H1 (cell line): Measurements from ENCODE around the gene GAB2. TPM values are rescaled to one million over a fixed set of nuclear protein-coding genes. Genes with fewer than 3 reads are reported as not detected.

Experiments
- CBX5 ChIP-seq: fragments of 300-800, 300-1000 bp; sonication (generic); IDR thresholded peaks from 2 replicates; pipeline ENCODE4 v1.7.1; 2016; ENCODE audit warnings: antibody characterized with exemption, low read length, low read depth
- CHD2 ChIP-seq: IDR thresholded peaks from 2 replicates; pipeline ENCODE4 v1.6.1; 2012; ENCODE audit warnings: low read length, improper control_type of control experiment
- GABPA ChIP-seq: IDR thresholded peaks from 2 replicates; pipeline ENCODE4 v1.6.1; 2011; ENCODE audit warnings: mild to moderate bottlenecking, low read length, moderate library complexity, borderline replicate concordance; ENCODE audit not compliant: insufficient read depth
- RBBP5 ChIP-seq: IDR thresholded peaks from 2 replicates; pipeline ENCODE4 v1.7.1; 2012; ENCODE audit warnings: low read depth, mild to moderate bottlenecking, inconsistent platforms, low read length, moderate library complexity, borderline replicate concordance
- SP4 ChIP-seq: IDR thresholded peaks from 2 replicates; pipeline ENCODE4 v1.6.1; 2012; ENCODE audit warnings: low read length, inconsistent platforms
- polyA plus RNA-seq, 7 experiments: library from polyadenylated mRNA; depleted of rRNA in 3 of 7; stranded (reverse) in 5 of 7; unstranded in 2 of 7; fragments of >200 nt in 5 of 7; fragments of 200-250 nt in 2 of 7; gene quantifications; 1 replicate in 5 of 7; 2 replicates in 1 of 7; 4 replicates in 1 of 7; pipeline versions ENCODE4 v1.2.1 to v1.2.3, GENCODE V29; 2011 to 2013; ENCODE audit warnings: missing spikeins in 2 of 7, mixed read lengths in 2 of 7
- total RNA-seq: library from RNA; stranded (reverse); fragmentation: NEBNext Ultra II Directional; extraction: Animal tissue kit (Norgen Biotek cat#: 25700); gene quantifications from 2 replicates; pipeline ENCODE4 v1.2.1, GENCODE V29; 2021
- TF ChIP-seq, protein P1 (sequence below): IDR thresholded peaks from 2 replicates; pipeline ENCODE4 v1.6.1; 2012; ENCODE audit warnings: low read length, inconsistent platforms
- TF ChIP-seq, protein P2 (sequence below): IDR thresholded peaks from 2 replicates; pipeline ENCODE4 v1.6.1; 2012; ENCODE audit warnings: inconsistent platforms

The GAB2 gene
- total and polyA plus RNA-seq, 2 of the 8 experiments (the other 6 are each of a cell fraction or from before 2014, with no cell fraction given), result 6.3 to 14.0 TPM

DNA sequence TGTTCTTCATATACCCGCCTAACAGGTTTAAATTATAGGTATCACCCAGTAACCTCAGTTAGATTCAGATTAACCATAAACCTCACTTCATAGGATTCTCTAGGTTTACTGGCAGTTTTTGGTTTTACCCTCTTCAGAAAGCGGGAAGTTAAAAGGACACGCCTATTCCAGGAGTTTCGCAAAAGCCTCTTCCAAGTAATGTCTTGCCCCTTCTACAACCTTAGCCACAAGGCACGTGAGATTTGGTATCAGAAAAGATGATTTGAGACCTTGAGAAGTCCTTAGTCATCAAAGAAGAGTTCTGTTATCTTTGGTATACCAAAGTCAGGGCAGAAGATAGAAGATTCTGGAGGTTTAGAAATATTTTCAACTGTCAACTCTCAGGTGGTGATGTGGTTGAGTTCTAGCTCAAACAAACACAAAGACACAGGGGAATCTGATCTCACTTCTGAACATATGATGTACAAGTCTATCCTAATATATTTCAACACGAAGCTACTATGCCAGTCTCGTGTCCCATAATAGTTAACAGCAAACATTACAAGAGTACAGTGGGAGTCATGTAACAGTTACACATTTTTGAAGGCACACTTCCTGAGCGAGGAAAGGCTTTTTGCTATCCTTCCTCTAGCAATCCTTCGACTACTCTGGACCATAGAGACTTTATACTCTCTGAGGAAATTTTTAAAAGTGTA is 125.4 kb downstream of the GAB2 start (continued):
- TF ChIP-seq RBBP5, result no peak
- TF ChIP-seq SP4, result no peak
- no peak for TF ChIP-seq CHD2
- no peak for TF ChIP-seq CBX5
- TF ChIP-seq, protein P1, sequence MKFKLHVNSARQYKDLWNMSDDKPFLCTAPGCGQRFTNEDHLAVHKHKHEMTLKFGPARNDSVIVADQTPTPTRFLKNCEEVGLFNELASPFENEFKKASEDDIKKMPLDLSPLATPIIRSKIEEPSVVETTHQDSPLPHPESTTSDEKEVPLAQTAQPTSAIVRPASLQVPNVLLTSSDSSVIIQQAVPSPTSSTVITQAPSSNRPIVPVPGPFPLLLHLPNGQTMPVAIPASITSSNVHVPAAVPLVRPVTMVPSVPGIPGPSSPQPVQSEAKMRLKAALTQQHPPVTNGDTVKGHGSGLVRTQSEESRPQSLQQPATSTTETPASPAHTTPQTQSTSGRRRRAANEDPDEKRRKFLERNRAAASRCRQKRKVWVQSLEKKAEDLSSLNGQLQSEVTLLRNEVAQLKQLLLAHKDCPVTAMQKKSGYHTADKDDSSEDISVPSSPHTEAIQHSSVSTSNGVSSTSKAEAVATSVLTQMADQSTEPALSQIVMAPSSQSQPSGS, result no peak
- TF ChIP-seq, protein P2, sequence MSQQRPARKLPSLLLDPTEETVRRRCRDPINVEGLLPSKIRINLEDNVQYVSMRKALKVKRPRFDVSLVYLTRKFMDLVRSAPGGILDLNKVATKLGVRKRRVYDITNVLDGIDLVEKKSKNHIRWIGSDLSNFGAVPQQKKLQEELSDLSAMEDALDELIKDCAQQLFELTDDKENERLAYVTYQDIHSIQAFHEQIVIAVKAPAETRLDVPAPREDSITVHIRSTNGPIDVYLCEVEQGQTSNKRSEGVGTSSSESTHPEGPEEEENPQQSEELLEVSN, result no peak
- TF ChIP-seq GABPA, result no peak
